ENCODE results near the gene MVB12A. TPM values are rescaled to one million over a fixed set of nuclear protein-coding genes. Genes with fewer than 3 reads are reported as not detected.

MVB12A gene
- total RNA-seq, 1 donor from 2014 or later, result 33.2 TPM

GRCh38 chr19:17405250-17406045, 14.4 kb upstream of the MVB12A start, which contains the start of gene BST2:
BST2 (minus strand) TSS chr19:17405630; CDS start chr19:17405575, 55 bp downstream.
- H3K4me3 Mint-ChIP-seq, result peak within 1 kb of the TSS; percentile 86
- Histone ChIP-seq H3F3A (ENCODE audit: low read depth) (peaks cover 43% of the 10 kb centered on the region), H3K27ac (peak within 1 kb of the TSS; percentile 89), H2AFZ (replicated peaks) (no peak within 1 kb of the TSS), H3K4me3 (peak within 1 kb of the TSS; percentile 61), H3K27me3 (no peaks in the 10 kb centered on the region), H3K79me2 (ENCODE audit: low read depth) (peaks cover 15% of the 10 kb centered on the region), H3K4me1 (peaks cover 19% of the 10 kb centered on the region), H3K9me3 (ENCODE audit: low read depth) (no peaks in the 10 kb centered on the region), H3K4me2 (peak within 1 kb of the TSS; percentile 90), H3K9ac (no peak within 1 kb of the TSS), H4K20me1 (ENCODE audit: low read depth) (peaks cover 7% of the 10 kb centered on the region), H3K36me3 (no peaks in the 10 kb centered on the region)
- H3K36me3 Mint-ChIP-seq, result no peaks in the 10 kb centered on the region
- H3K27me3 Mint-ChIP-seq (ENCODE audit: insufficient read depth, low read depth), result peaks cover 5% of the 10 kb centered on the region
- H3K4me1 Mint-ChIP-seq, result peaks cover 40% of the 10 kb centered on the region
- DNase-seq (ENCODE audit: low spot score), result peak; percentile 53
- no peaks in the 10 kb centered on the region for H3K9me3 Mint-ChIP-seq
- H3K27ac Mint-ChIP-seq, result peak within 1 kb of the TSS; percentile 57
- TF ChIP-seq EZH2phosphoT487 (IDR thresholded peaks at IDR 0.05) (no peak), EZH2 (IDR thresholded peaks at IDR 0.05) (no peak), CTCF (IDR thresholded peaks at IDR 0.05) (no peak)

DNA sequence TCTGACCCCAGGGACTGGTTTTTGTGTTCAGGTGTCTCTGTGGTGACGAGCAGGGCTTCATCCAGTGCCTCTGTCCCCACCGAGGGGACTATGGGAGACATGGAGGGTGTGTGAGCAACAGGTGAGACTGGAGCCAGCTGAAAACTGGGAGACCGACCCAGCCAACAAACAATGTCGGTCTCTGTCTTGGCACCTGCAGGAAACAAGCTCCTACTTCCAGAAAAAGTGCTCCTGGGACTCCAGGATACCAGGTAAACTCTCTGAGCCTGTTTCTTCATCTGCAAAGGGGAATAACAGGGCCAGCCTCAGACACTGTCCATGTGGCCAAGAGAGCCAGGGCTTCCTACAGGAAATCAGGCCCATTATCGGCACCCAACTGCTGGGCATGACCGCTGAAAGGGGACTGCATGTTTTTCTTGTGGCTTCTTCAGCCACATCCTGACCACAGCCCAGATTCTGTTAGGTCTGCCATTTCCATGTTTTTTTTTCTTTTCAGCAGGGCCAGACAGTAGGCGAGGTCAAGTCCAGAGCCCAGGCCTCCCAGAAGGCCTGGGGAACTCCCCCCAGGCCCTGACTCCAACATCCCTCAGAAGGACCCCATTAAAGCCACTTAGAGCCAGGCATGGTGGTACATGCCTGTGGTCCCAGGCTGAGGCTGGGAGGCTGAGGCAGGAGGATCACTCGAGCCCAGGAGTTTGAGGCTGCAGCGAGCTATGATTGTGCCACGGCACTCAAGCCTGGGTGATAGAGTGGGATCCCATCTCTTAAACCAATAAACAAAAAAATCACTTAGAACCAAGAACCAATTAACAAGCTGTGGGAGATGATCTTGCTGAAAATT, 13.6 kb upstream of the MVB12A start:
- Histone ChIP-seq H2AFZ (replicated peaks) (no peak overlapping the region), H3K36me3 (no peaks in the 10 kb centered on the region), H3K9me3 (ENCODE audit: low read depth) (no peaks in the 10 kb centered on the region), H3K79me2 (ENCODE audit: low read depth) (peaks cover 15% of the 10 kb centered on the region), H3F3A (ENCODE audit: low read depth) (peaks cover 43% of the 10 kb centered on the region), H4K20me1 (ENCODE audit: low read depth) (peaks cover 7% of the 10 kb centered on the region), H3K27me3 (no peaks in the 10 kb centered on the region), H3K4me1 (peaks cover 19% of the 10 kb centered on the region), H3K4me2 (no peak overlapping the region), H3K27ac (peak overlapping the region; percentile 40), H3K4me3 (no peak overlapping the region), H3K9ac (no peak overlapping the region)
- Mint-ChIP-seq H3K27ac (no peak overlapping the region), H3K9me3 (no peaks in the 10 kb centered on the region), H3K4me3 (peak overlapping the region; percentile 77), H3K27me3 (ENCODE audit: insufficient read depth, low read depth) (peaks cover 5% of the 10 kb centered on the region), H3K4me1 (peaks cover 40% of the 10 kb centered on the region), H3K36me3 (no peaks in the 10 kb centered on the region)
- TF ChIP-seq EZH2phosphoT487 (IDR thresholded peaks at IDR 0.05) (no peak), EZH2 (IDR thresholded peaks at IDR 0.05) (no peak), CTCF (IDR thresholded peaks at IDR 0.05) (no peak)
- no peak for DNase-seq (ENCODE audit: low spot score)

GRCh38 chr19:17406887-17407196, 13.0 kb upstream of the MVB12A start:
- Histone ChIP-seq H3K36me3 (no peaks in the 10 kb centered on the region), H3K4me2 (peak overlapping the region; percentile 45), H3K9me3 (ENCODE audit: low read depth) (no peaks in the 10 kb centered on the region), H3K27ac (no peak overlapping the region), H2AFZ (replicated peaks) (no peak overlapping the region), H3K9ac (no peak overlapping the region), H3K4me3 (no peak overlapping the region), H3F3A (ENCODE audit: low read depth) (peaks cover 43% of the 10 kb centered on the region), H3K27me3 (no peaks in the 10 kb centered on the region), H3K79me2 (ENCODE audit: low read depth) (peaks cover 15% of the 10 kb centered on the region), H4K20me1 (ENCODE audit: low read depth) (peaks cover 7% of the 10 kb centered on the region), H3K4me1 (peaks cover 19% of the 10 kb centered on the region)
- TF ChIP-seq EZH2 (IDR thresholded peaks at IDR 0.05), result no peak
- no peak for TF ChIP-seq CTCF (IDR thresholded peaks at IDR 0.05)
- no peak for TF ChIP-seq EZH2phosphoT487 (IDR thresholded peaks at IDR 0.05)
- Mint-ChIP-seq H3K9me3 (no peaks in the 10 kb centered on the region), H3K4me1 (peaks cover 40% of the 10 kb centered on the region), H3K36me3 (no peaks in the 10 kb centered on the region), H3K4me3 (peak overlapping the region; percentile 77), H3K27me3 (ENCODE audit: insufficient read depth, low read depth) (peaks cover 5% of the 10 kb centered on the region), H3K27ac (peak overlapping the region; percentile 69)
- no peak for DNase-seq (ENCODE audit: low spot score)
